ENCODE results near the gene APBA2.

Gene APBA2

DNA sequence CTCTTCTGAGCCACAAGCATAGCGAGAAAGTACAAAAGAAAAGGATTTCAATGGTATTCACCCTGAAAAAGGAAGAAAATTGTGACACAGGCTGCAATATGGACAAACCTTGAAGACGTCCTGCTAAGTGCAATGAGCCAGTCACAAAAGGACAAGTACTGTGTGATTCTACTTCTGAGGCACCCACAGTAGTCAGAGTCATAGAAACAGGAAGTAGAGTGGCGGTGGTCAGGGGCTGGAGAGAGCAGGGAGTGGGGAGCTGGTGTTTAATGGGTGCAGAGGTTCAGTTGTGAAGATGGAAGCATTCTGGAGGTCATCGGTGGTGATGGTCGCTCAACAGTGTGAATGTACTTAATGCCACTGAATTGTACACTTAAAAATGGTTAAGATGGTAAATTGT lies 180.5 kb downstream of the APBA2 start:
- no peak for FAIRE-seq

GRCh38 chr15:29066838-29067237 lies 181.1 kb downstream of the APBA2 start:
- FAIRE-seq = no peak

DNA sequence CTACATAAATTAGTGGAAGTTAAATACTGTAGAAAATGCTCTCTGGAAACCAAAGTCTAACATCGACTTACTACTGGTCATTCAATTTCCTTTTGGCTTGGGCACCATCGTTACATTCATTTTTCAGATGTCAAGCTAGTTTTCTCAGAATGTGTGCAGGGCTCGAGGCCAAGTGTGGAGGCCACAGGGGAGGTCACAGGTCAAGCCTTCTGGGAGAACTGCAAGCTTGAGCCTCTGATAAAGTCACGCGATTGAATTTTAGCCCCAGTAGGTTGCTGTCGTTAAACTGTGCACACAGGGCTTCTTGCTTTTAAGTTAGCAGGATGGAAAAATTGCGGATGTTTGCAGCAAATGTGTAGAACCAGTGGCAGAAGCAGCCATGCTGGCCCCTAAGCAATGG lies 182.2 kb downstream of the APBA2 start:
- no peak for FAIRE-seq

DNA sequence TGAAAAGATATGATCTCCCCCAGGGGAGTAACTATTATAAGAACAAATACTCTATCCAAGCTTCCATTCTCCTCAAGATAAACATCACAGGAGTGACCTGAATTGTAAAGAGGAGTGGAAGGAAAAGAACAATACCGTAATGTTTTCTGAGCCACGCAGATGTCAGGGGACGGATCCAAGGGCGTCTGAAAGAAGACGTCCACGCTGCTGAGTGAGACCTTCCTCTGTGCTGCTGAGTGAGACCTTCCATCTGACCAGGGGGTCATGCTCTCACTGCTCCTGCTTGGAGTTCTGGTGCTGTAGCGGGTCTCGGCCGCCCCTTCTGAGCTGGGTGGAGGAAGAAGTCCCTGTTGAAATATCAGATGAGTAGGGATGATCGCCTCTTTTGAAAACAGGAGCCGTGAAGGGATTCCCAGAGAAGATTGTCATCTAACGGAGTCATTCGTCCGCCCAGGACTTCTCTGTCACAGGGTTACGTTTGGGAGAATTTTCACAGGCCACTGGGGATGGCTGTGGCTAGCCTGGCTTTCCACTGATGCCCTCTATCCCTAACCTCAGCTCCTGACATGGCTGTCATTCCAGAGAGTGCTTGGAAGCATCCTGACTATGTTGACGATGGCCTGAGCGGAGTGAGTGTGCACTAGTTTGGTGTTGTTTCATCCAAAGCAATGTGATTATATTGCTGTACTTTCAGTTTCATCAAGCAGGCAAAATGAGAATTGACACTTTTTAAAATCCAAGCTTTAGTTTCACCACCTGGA lies 184.9 kb downstream of the APBA2 start:
- FAIRE-seq = no peak

GRCh38 chr15:29071232-29071881 lies 185.6 kb downstream of the APBA2 start:
- no peak for FAIRE-seq

GRCh38 chr15:29071882-29072273 lies 186.1 kb downstream of the APBA2 start:
- FAIRE-seq = no peak

DNA sequence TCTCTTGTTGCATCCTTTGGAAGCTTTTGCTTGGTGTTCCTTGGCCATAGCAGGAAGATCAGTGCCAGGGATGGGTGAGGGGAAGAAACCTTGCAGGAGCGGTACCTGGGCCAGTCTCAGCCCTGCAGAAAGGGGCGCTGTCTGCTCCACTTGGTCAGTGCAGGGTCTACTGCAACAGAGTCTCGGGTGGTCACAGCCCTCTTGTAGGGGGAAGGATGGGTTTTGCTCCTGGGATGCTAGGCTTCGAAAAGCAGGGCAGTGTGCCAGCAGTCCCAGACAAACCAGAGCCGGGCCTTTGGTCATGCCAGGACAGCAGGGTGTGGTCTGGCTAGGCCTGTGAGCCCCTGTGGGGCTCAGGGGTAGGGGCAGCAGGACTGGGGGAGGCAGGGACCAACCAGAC lies 186.7 kb downstream of the APBA2 start:
- FAIRE-seq = no peak

- no peak for FAIRE-seq
Observed at GRCh38 chr15:29074045-29074444, 188.3 kb downstream of the APBA2 start.

DNA sequence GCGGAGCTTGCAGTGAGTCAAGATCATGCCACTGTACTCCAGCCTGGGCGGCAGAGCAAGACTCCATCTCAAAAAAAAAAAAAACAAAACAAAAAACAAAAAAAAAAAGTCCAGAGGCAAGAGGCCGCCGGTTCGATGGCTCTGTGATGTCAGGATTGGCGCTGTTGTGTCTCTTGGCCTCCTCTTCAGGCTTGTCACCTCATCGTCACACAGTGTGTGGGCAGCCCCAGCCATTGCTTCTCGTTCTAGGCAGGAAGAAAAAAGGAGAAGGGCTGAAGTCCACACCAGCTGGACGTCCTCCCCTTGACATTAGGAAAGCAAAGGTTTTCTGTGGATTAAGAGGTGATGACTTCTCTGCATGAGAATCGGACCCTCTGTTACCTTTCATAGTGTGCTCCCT lies 192.8 kb downstream of the APBA2 start:
- FAIRE-seq = no peak

DNA sequence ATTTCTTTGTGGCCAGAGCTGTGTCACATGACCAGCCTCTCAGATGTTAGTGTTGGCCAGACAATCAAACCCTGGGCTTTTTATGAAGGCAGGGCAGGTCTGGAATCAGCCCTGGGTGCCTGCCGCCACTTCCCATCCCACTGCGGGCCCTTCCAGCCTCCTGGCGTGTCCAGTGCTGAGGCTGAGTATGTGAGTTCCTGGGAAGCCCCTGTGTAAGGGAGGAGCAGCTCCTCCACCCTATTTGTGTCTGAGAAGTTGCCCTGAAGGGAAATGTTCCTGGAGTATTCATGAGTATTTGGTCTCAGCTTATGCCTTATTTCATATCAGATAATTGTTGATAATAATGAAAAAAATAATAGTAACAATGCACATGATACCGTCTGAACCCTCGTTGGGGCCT lies 193.7 kb downstream of the APBA2 start:
- FAIRE-seq = no peak

DNA sequence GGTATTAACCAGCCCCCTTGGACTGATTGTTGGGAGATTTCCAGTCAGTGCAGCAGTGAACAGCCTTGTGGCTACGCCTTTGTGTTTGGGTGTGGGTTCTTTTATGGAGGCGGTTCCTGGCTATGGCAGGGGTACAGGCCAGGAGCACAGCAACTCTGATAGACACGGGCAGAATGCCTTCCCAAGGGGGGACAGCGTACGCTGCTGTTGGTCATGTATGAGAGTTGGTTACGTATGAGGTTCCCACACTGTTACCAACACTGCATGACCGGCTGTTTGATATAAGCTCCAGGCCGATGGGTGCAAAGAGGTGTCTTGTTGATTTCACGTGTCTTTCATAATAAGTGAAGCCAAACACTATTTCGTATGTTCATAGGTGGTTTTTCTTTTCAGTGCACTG lies 196.0 kb downstream of the APBA2 start:
- no peak for FAIRE-seq

DNA sequence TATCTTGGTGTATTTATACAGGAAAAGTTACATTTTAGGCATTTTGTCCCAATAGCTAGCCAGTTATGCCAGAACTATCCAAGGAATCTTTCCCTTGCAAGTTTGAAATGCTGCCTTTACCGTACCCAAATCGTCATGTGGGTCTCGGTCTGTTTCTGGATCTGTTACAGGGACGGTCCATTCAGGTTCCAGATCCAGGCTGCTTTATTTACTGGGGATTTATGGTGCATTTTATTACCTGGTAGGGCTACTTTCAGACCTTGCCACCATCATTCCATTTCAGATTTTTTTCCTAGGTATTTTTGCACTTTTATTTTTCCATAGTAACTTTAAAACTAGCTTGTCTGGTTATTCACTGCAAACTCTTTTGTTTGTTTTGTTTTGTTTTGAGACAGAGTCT lies 197.4 kb downstream of the APBA2 start:
- no peak for FAIRE-seq

- FAIRE-seq = no peak
Observed at GRCh38 chr15:29083858-29084257, 198.1 kb downstream of the APBA2 start.

DNA sequence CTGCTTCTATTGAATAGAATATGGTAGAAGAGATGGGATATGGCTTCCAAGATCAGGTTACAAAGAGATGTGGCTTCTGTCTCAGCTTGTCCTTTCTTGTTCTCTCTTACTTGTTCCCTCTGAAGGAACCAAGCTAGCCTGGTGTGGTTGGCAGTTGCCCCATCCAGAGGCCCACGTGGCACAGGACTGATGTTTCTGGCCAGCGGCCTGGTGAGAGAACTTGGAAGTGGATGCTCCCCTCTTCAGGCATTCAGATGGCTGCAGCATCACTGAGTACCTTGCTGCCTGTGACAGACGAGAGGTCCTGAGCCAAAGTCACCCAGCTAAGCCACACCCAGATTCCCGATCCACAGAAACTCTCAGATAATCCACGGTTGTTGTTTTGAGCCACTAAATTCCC lies 200.2 kb downstream of the APBA2 start:
- no peak for FAIRE-seq

DNA sequence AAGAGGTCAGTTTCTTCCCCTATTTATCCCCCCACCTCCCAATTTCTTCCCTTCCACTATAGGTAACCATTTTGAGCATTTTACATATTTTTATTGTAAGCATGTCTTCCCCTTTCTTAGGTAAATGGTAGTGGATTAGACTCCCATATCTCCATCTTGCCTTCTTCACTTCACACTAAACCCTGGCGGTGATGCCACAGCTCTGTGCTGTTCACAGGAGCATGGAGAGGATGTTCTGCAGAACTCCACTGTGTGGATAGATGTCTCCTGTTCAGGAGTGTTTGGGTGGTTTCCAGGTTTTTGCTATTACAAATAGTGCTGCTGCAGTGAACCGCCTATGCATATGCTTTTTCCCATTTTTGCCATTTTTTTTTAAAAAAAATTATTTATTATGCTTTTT lies 201.1 kb downstream of the APBA2 start:
- no peak for FAIRE-seq

GRCh38 chr15:29087521-29088285 lies 201.9 kb downstream of the APBA2 start:
- FAIRE-seq = no peak

GRCh38 chr15:29088666-29089065 lies 202.9 kb downstream of the APBA2 start:
- FAIRE-seq = no peak

- no peak for FAIRE-seq
Observed at GRCh38 chr15:29089731-29090616, 204.2 kb downstream of the APBA2 start.

GRCh38 chr15:29090617-29091466 lies 205.1 kb downstream of the APBA2 start:
- no peak for FAIRE-seq

DNA sequence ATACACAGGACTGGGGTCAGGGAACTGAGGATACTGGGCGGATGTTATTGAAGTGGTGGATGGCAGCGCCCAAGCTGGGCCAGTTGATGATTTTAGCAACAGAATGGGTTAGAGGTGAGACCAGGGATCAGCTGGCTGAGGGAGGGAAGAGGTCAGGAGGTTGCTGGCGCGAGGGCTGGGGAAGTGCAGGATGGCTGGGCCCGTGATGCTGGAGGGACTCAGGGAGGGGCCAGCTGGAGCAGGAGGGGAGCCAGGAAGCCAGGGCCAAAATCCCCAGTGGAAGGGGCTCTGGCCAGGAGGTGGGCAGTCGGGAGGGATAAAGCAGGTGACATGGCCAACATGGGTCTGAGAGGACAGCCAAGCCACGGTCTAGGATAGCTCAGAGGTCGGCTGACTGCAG lies 205.9 kb downstream of the APBA2 start:
- no peak for FAIRE-seq

DNA sequence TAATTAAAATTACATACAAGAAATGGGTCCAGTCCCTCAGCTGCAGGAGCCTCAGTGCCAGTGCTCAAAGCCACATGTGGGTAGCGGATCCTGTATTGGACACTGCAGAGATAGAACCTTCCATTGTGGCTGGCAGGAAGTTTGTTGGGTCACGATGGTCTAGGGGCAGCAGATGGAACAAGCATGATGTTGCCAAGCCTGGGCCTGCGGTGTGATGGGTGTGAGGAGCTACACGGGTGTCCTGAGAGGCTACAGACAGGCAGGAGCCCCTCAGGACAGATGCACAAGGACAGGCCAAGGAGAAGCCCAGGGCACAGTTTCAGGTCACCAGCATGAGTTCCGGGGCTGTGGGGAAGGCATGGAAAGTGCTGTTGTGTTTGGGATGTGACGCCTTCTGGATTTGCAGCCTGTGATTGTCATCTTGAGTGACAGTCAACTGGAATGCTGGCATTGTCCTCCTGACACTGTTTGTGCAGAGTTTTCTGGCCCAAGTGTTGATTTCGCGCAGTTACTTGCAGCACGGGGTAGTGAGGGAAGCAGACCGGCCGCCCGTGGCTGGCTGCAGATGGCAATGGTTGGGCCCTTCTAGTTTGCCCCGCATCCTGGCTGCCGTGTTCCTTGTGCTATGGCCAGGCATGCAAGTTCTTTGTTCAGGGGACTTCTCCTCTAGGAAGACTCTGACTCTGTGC lies 206.7 kb downstream of the APBA2 start:
- FAIRE-seq = no peak

All from TTC549 (cell line).